G401.6 (cell line): ENCODE results near the gene CHCHD6.

ENCODE experiments used
- FAIRE-seq: peaks from 2 replicates; lab custom pipeline; 2012; peaks lifted over from hg19 to GRCh38; lab: Jason Lieb, UNC

Gene CHCHD6

GRCh38 chr3:126828306-126828705 lies 124.3 kb downstream of the CHCHD6 start:
- FAIRE-seq: no peak

GRCh38 chr3:126832933-126833332 lies 128.9 kb downstream of the CHCHD6 start:
- no peak for FAIRE-seq

- no peak for FAIRE-seq
Observed at GRCh38 chr3:126834596-126835471, 130.8 kb downstream of the CHCHD6 start.

GRCh38 chr3:126835472-126836219 lies 131.6 kb downstream of the CHCHD6 start:
- FAIRE-seq: no peak

GRCh38 chr3:126836220-126836860 lies 132.3 kb downstream of the CHCHD6 start:
- no peak for FAIRE-seq

- FAIRE-seq: no peak
Observed at GRCh38 chr3:126837773-126838172, 133.7 kb downstream of the CHCHD6 start.

- FAIRE-seq: peak; percentile 46
Observed at GRCh38 chr3:126845920-126846715, 142.1 kb downstream of the CHCHD6 start.

- FAIRE-seq: no peak
Observed at GRCh38 chr3:126847061-126847460, 143.0 kb downstream of the CHCHD6 start.

- no peak for FAIRE-seq
Observed at GRCh38 chr3:126848991-126849390, 145.0 kb downstream of the CHCHD6 start.

GRCh38 chr3:126849768-126850167 lies 145.7 kb downstream of the CHCHD6 start:
- no peak for FAIRE-seq

GRCh38 chr3:126850370-126851085 lies 146.5 kb downstream of the CHCHD6 start:
- FAIRE-seq: peak; percentile 98

- FAIRE-seq: no peak
Observed at GRCh38 chr3:126851382-126851781, 147.3 kb downstream of the CHCHD6 start.

GRCh38 chr3:126851934-126852333 lies 147.9 kb downstream of the CHCHD6 start:
- FAIRE-seq: no peak

GRCh38 chr3:126852511-126852910 lies 148.5 kb downstream of the CHCHD6 start:
- FAIRE-seq: no peak

GRCh38 chr3:126854666-126855065 lies 150.6 kb downstream of the CHCHD6 start:
- no peak for FAIRE-seq

- FAIRE-seq: no peak
Observed at GRCh38 chr3:126855374-126855773, 151.3 kb downstream of the CHCHD6 start.

GRCh38 chr3:126857928-126858327 lies 153.9 kb downstream of the CHCHD6 start:
- no peak for FAIRE-seq

- FAIRE-seq: no peak
Observed at GRCh38 chr3:126858401-126858800, 154.4 kb downstream of the CHCHD6 start.

- FAIRE-seq: no peak
Observed at GRCh38 chr3:126858887-126859286, 154.8 kb downstream of the CHCHD6 start.

- FAIRE-seq: no peak
Observed at GRCh38 chr3:126859415-126860246, 155.6 kb downstream of the CHCHD6 start.
